GM21367 (cell line): Measurements from ENCODE around the gene RPL11.
"Not testable (repeated sequence)": the region's sequence is repeated elsewhere in the genome, so short reads cannot be mapped to it uniquely, and the experiment has no call there.

Source experiments
- ATAC-seq: cut with Tn5 transposase; IDR thresholded peaks from one replicate; pipeline ENCODE4 v1.9.1; 2021; ENCODE audit not compliant: unreplicated experiment

The RPL11 gene

DNA sequence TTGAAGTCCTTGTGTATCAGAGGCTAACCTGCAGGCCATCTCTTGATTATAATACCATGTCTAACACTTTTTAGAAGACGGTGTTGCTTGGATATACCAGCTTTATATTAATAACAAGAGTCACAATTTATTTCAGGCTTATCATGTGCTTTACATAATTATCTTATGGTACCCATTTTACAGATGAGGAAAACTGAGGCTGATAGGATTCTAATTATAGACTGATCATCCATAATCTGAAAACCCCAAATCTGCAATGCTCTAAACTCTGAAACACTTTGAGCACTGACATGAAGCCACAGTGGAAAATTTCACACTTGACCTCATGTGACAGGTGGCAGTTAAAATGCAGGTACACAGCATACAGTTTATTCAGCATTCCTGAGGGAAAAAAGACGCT is 7.2 kb upstream of the RPL11 start:
- no peak for ATAC-seq

DNA sequence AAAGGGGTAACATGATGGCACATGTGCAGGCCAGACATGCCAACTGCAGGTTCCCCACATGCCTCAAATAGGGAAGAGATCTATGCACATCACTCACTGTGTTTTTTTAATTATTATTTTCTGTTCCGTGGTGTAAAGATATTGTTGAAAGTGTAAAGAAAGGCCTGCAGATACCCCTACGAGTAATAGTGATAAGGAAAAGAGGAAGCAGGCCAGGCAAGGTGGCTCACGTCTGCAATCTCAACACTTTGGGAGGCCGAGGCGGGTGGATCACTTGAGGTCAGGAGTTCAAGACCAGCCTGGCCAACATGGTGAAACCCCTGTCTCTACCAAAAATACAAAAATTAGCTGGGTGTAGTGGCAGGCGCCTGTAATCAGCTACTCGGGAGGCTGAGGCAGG is 6.4 kb upstream of the RPL11 start:
- ATAC-seq: not testable (repeated sequence)

DNA sequence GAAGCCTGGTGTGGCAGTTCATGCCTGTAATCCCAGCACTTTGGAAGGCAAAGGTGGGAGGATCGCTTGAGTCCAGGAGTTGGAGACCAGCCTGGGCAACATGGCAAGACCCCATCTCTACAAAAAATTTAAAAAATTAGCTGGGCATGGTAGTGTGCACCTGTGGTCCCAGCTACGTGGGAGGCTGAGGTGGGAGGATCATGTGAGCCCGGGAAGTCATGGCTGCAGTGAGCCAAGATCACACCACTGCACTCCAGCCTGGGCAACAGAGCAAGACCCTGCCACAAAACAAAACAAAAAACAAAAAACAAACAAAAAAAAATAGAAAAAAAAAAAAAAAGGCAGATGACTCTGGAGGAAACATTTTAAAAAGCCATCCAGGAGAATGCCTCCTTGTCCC is 3.9 kb upstream of the RPL11 start:
- ATAC-seq: not testable (repeated sequence)

DNA sequence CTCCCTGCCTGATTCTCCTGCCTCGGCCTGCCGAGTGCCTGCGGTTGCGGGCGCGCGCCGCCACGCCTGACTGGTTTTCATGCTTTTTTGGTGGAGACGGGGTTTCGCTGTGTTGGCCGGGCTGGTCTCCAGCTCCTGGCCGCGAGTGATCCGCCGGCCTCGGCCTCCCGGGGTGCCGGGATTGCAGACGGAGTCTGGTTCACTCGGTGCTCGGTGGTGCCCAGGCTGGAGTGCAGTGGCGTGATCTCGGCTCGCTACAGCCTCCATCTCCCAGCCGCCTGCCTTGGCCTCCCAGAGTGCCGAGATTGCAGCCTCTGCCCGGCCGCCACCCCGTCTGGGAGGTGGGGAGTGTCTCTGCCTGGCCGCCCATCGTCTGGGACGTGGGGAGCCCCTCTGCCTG is 3.3 kb upstream of the RPL11 start:
- ATAC-seq: not testable (repeated sequence)

- no peak for ATAC-seq
These were observed 784 bp downstream of the RPL11 start for GRCh38 chr1:23692308-23692871.

GRCh38 chr1:23693599-23693998 is 2.0 kb downstream of the RPL11 start:
- no peak for ATAC-seq

DNA sequence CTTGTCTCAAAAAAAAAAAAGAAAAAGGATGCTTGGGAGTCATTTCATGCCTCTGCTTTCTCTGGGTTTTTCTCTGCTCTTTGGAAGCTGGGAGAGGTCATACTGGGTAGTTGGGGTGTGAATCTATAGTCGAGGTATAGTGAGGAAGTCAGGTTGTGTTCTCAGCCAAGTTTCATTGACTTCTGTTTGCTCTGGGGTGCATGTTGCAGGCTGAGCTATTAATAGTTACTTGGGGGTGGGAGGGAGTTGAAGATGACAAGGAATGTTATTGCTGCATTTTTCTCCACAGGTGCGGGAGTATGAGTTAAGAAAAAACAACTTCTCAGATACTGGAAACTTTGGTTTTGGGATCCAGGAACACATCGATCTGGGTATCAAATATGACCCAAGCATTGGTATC is 2.8 kb downstream of the RPL11 start:
- no peak for ATAC-seq

DNA sequence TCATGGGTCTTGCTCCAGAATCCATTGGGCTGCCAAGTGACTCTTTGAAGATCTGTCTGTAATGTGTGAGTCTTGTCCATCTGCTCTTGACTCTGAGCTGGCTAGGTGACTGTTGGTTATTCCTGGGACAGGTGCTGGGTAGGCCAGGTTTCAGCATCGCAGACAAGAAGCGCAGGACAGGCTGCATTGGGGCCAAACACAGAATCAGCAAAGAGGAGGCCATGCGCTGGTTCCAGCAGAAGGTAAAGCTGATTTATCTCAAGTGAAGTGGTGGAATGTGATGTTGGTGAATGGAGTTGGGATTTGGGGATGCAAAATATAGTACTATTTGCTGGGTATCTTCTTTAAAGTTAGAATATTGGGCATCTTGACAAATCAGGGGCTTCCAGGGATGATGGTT is 4.1 kb downstream of the RPL11 start:
- ATAC-seq: no peak

DNA sequence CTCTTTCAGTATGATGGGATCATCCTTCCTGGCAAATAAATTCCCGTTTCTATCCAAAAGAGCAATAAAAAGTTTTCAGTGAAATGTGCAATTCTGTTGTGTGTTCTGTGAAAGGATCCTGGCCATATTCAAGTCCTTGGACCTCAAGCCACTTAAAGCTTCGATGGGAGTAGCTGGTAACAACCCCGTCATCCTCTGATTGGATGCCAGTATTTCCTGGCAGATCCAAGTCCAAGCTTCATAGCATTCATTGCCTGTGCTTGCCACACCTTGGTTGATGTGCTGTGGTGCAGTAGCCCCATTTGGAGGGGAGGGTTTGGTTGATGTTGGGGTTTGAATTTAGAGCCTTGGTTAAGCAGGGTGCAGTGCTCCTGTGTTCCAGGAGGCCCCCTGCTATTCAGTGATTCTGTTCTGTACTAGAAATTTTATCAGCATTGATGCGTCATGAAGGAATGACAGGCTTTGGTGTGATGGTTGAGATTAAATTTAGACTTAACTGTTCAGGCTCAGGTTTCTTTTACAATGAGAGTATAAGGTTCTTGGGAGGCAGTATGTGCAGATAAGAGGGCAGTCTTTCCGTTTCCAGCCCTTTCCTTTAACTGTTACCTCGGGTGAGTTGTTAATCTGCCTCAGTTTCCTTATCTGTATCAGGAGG is 4.9 kb downstream of the RPL11 start:
- no peak for ATAC-seq

GRCh38 chr1:23698466-23698865 is 6.9 kb downstream of the RPL11 start:
- ATAC-seq: no peak

DNA sequence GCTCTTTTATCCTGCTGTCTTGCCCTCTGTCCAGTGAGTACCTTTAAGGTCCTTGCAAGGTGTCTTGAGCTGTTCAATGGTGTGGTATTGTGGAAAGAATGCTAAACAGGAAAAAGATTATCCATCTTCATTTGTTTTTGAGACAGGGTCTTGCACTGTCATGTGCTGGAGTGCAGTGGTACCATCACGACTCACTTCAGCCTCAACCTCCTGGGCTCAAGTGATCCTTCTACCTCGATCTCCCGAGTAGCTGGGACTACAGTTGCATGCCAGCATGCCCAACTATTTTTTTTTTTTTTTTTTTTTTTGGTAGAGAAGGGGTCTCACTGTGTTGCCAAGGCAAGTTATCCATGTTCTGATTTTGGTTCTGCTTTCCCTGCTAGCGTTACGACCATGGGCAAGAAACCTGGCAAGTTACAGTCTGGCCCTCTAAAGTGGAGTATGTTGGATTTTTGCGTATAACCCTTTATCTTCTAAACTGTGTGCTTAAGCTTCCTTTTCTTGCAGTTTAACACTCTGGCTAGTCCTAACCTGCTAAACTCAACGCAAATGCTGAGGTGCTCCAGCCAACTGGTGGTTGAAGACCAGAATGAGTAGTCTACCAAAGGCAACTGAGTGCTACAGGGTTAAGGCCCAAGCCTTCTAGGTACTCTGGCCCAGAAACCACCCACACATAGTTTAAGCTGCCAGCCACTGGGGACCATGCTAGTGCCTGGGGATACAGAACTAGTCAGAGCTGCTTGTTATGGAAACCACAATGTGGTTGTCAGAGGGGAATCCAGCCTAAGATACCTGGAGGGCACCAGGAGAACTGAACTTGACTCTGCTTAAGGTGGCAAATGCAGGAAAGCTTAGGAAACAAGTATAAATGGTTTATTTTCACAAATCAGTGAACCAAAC is 7.9 kb downstream of the RPL11 start:
- no peak for ATAC-seq

DNA sequence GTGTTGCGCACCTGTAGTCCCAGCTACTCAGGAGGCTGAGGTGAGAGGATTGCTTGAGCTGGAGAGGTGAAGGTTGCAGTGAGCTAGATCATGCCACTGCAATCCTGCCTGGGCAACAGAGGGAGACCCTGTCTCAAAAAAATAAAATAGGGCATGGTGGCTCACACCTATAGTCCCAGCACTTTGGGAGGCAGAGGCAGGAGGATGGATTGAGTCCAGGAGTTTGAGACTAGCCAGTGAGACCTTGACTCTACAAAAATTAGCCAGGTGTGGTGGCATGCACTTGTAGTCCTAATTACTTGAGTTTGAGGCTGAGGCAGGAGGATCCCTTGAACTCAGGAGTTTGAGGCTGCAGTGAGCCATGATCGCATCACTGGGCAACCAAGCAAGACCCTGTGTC is 9.7 kb downstream of the RPL11 start:
- ATAC-seq: no peak

DNA sequence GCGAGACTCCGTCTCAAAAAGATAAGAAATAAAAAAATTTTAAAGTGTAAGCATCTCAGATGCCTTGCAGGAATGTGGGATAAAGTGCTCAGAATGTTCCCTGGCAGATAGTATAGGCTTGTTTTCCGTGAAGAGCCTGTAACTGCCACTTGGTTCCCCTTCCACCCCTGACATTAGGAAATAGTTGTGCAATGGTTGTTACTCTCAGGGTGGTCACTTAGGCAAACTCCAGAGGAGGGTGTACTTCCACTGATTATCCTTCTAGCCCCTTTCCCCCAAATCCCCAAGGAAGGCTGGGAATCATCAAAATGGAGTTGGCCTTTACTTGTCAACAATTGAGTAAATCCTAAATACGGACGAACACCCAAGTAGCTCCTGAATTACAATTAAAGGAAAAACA is 10.4 kb downstream of the RPL11 start:
- no peak for ATAC-seq

GRCh38 chr1:23704834-23705495 is 13.4 kb downstream of the RPL11 start:
- no peak for ATAC-seq

- ATAC-seq: no peak
These were observed 17.6 kb downstream of the RPL11 start for GRCh38 chr1:23709229-23709628.

GRCh38 chr1:23718482-23718881 is 26.9 kb downstream of the RPL11 start:
- no peak for ATAC-seq

DNA sequence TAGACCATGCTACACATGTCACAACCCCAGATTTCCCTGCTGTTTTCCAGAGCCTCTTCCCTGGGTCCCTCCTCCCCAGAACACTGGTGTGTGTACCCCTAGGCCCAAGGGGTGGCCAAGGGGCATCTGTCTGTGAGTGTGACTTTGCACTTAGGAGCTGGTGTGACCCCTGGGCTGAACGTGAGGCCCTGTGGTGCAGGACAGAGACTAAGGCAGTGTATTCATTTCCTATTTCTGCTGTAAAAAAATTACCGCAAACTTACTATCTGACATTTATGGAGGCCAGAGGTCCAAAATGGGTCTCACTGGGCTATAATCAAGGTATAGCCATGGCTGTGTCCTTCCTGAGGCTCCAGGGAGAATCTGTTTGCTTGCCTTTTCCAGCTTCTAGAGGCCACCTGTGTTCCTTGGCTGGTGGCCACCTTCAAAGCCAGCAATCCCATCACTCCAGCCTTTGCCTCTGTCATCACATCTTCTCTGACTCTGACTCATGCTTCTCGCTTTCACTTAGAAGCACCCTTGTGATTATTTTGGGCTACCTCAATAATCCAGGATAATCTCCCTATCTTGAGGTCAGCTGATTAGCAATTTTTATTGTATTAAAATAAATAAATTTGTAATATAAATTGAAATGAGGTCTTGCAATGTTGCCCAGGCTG is 27.7 kb downstream of the RPL11 start:
- no peak for ATAC-seq

- ATAC-seq: peak; percentile 35
These were observed 28.8 kb downstream of the RPL11 start for GRCh38 chr1:23720256-23720995.

- ATAC-seq: no peak
These were observed 31.0 kb downstream of the RPL11 start for GRCh38 chr1:23722652-23723051.

DNA sequence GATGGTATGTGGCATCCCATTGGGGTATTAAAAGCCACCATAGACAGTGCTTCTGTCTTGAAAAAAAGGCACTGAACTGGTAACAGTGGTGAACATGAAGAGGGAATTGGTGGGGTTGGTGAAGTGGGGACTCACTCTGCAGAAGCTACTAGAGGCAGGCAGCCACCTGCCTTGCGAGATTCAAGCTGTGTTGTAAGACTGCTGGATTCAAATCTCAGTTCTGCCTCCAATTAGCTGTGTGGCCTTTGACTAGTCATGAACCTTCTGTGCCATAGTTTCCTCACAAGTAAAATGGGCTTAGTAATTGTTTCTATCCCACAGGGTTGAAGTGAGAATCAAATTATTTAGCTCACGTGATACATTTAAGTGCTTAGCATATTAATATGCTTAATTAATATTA is 35.1 kb downstream of the RPL11 start:
- no peak for ATAC-seq
